ENCODE results near the gene PRKAR1B.

The PRKAR1B gene

GRCh38 chr7:597348-598178, 129.5 kb downstream of the PRKAR1B start:
- no peak overlapping the region for H3K27ac ChIP-seq
- no peak for TF ChIP-seq CTCF (conservative IDR thresholded peaks at IDR 0.05)

GRCh38 chr7:596819-597182, 130.3 kb downstream of the PRKAR1B start:
- no peak overlapping the region for H3K27ac ChIP-seq
- TF ChIP-seq CTCF (conservative IDR thresholded peaks at IDR 0.05) = no peak

GRCh38 chr7:596071-596818, 130.8 kb downstream of the PRKAR1B start:
- TF ChIP-seq CTCF (conservative IDR thresholded peaks at IDR 0.05) = no peak
- no peak overlapping the region for H3K27ac ChIP-seq

GRCh38 chr7:595621-596010, 131.5 kb downstream of the PRKAR1B start:
- no peak overlapping the region for H3K27ac ChIP-seq
- no peak for TF ChIP-seq CTCF (conservative IDR thresholded peaks at IDR 0.05)

GRCh38 chr7:594920-595620, 132.0 kb downstream of the PRKAR1B start:
- TF ChIP-seq CTCF (conservative IDR thresholded peaks at IDR 0.05) = no peak
- H3K27ac ChIP-seq = no peak overlapping the region

GRCh38 chr7:594212-594913, 132.7 kb downstream of the PRKAR1B start:
- TF ChIP-seq CTCF (conservative IDR thresholded peaks at IDR 0.05) = no peak
- no peak overlapping the region for H3K27ac ChIP-seq
